ENCODE measurements around the gene FCGR2B. TPM values are rescaled to one million over a fixed set of nuclear protein-coding genes. Genes with fewer than 3 reads are reported as not detected.
A peak's percentile ranks its signal among the peaks of the same experiment; 100 is the strongest.
"Not testable (repeated sequence)": the region's sequence is repeated elsewhere in the genome, so short reads cannot be mapped to it uniquely, and the experiment has no call there.

The FCGR2B gene
- total and polyA plus RNA-seq, 2 donors from 2014 or later = 4.0 to 19.7 TPM

DNA sequence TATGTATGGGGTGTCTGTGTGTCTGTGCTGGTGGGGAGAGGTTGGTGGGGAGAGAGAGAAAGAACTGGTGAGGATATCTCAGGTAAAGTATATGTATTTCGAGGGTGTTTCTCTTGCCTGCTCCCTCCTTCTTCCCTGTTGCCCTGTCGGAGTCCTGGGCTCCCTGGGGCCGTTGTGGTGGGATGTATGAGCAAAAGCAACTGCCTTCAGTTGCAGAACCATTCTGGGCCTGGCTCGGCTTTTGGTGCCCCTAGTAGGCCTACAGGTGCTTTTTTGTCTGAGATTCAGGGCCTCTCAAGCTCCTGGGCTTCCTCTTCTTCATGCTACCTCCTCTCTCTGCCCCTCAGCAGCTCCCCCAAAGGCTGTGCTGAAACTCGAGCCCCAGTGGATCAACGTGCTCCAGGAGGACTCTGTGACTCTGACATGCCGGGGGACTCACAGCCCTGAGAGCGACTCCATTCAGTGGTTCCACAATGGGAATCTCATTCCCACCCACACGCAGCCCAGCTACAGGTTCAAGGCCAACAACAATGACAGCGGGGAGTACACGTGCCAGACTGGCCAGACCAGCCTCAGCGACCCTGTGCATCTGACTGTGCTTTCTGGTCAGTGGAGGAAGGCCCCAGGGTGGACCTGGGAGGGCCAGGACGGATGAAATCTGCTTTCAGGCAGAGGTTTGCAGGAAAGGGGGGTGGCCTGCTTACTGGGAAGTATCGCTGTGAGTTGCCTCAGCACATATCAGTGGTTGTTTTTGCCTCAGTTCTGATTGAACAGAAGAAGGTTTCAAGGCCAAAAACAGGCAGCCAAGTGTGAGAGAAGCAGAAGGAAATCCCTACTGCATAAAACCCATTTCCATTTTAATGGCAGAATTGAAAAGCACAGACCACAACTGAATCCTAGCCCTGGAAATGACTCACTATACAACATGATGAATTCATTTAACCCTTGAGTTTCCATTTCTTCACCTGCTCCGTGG is 8.4 kb downstream of the FCGR2B start:
- intact Hi-C loops (cut with DNase I); FAIRE-seq; H3K36me3 ChIP-seq (ENCODE audit: control insufficient read depth in 2 of 3, insufficient read depth in 3 of 3, low read length in 3 of 3); H3K27ac ChIP-seq (ENCODE audit: low read depth in 2 of 2, low read length in 2 of 2); H3K4me3 ChIP-seq (ENCODE audit: low read length in 3 of 3); H3K4me1 ChIP-seq (ENCODE audit: control insufficient read depth in 2 of 3, insufficient read depth in 2 of 3, low read depth in 1 of 3, low read length in 3 of 3); H3K9ac ChIP-seq (ENCODE audit: low read length in 3 of 3); H3K9me3 ChIP-seq (ENCODE audit: control insufficient read depth in 2 of 3, insufficient read depth in 1 of 3, low read length in 3 of 3); H3K27me3 ChIP-seq (ENCODE audit: control insufficient read depth, insufficient read depth, low read length): not testable (repeated sequence)
- peak in 3 of 5 donors; percentile 30 to 73 (median 46) for DNase-seq

DNA sequence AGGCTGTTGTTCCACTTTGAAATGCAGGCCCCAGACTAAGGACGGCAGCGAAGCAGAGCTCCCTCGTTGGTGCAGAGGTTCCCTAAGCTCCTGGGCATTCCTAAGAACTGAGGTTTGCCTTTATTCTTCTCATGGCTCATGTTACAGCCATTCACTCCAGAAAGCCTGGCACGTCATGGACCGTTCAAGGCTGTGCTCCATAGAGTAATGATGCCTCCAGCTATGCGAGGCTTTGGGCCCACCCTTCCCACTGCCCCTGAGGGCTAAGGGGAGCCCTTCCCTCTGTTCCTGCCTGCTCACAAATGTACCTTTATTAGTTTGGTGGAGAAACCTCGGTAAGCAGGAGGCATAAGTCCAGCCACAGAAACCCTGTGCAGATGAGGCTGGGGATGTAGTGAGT is 10.5 kb downstream of the FCGR2B start:
- peak in 1 of 5 donors; percentile 13 for DNase-seq
- H3K27ac ChIP-seq (ENCODE audit: low read depth in 2 of 2, low read length in 2 of 2); H3K4me3 ChIP-seq (ENCODE audit: low read length in 3 of 3); H3K36me3 ChIP-seq (ENCODE audit: control insufficient read depth in 2 of 3, insufficient read depth in 3 of 3, low read length in 3 of 3); H3K9ac ChIP-seq (ENCODE audit: low read length in 3 of 3); intact Hi-C loops (cut with DNase I); H3K27me3 ChIP-seq (ENCODE audit: control insufficient read depth, insufficient read depth, low read length); FAIRE-seq; H3K4me1 ChIP-seq (ENCODE audit: control insufficient read depth in 2 of 3, insufficient read depth in 2 of 3, low read depth in 1 of 3, low read length in 3 of 3); H3K9me3 ChIP-seq (ENCODE audit: control insufficient read depth in 2 of 3, insufficient read depth in 1 of 3, low read length in 3 of 3): not testable (repeated sequence)

DNA sequence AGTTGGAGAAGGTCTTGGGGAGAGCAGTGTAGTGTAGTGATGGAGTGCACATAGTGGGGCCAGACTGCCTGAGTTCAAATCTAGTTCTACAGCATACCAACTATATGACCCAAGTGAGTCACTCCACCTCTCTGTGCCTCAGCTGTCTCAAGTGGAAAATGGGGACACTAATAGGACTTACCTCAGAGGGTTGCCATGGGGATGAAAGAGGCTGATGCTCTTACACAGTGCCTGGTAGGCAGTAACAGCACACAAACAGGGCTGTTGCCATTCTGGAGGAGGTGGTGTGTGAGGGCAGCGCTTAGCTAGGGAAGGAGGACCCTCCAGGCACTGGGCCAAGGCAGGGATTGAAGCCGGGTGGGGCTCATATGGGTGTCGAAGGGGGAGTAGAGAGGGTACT is 11.5 kb downstream of the FCGR2B start:
- H3K9ac ChIP-seq (ENCODE audit: low read length in 3 of 3); H3K4me1 ChIP-seq (ENCODE audit: control insufficient read depth in 2 of 3, insufficient read depth in 2 of 3, low read depth in 1 of 3, low read length in 3 of 3); H3K9me3 ChIP-seq (ENCODE audit: control insufficient read depth in 2 of 3, insufficient read depth in 1 of 3, low read length in 3 of 3); intact Hi-C loops (cut with DNase I); FAIRE-seq; H3K4me3 ChIP-seq (ENCODE audit: low read length in 3 of 3); H3K27me3 ChIP-seq (ENCODE audit: control insufficient read depth, insufficient read depth, low read length); DNase-seq; H3K27ac ChIP-seq (ENCODE audit: low read depth in 2 of 2, low read length in 2 of 2); H3K36me3 ChIP-seq (ENCODE audit: control insufficient read depth in 2 of 3, insufficient read depth in 3 of 3, low read length in 3 of 3): not testable (repeated sequence)

DNA sequence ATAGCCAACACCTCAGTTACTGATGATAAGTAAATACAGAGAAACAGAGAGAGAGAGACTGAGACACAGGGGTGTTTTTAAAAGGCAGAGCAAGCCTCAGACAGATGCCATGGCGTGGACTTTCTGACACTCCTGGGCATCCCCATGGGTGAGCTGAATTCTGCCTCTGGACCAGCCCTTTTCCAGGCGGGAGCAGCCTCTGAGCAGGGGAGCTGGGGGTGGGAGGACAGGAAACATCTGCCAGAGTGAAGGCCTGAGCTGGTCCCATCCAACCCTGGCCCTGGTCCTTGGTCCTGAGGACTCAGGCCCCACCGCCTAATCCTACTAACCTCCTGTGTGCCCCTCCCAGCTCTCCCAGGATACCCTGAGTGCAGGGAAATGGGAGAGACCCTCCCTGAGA is 12.0 kb downstream of the FCGR2B start:
- H3K4me1 ChIP-seq (ENCODE audit: control insufficient read depth in 2 of 3, insufficient read depth in 2 of 3, low read depth in 1 of 3, low read length in 3 of 3) = not testable (repeated sequence)

DNA sequence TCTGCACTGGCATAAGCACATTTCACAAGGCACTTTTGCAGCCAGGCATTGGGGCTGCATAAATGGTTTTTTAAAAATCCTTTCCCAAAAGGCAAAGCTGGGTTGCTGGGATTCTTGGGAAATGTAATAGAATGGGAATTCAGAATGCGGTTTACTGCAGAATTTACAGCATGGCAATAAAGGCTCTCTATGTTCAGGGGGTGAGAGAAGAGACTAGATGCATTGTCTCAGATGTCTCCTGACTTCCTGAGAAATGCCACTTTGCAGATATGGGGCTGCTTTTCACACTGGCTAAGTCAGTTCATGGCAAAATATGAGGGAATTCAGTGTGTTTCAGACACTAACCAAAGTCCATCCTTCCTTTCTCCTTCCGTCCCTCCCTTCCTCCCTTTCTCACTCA is 13.5 kb downstream of the FCGR2B start:
- Histone ChIP-seq H3K4me1 (ENCODE audit: control insufficient read depth in 2 of 3, insufficient read depth in 2 of 3, low read depth in 1 of 3, low read length in 3 of 3) (no peaks in the 10 kb centered on the region), H3K27ac (ENCODE audit: low read depth in 2 of 2, low read length in 2 of 2) (no peak overlapping the region), H3K4me3 (ENCODE audit: low read length in 3 of 3) (no peak overlapping the region), H3K9ac (ENCODE audit: low read length in 3 of 3) (no peak overlapping the region), H3K9me3 (ENCODE audit: control insufficient read depth in 2 of 3, insufficient read depth in 1 of 3, low read length in 3 of 3) (no peaks in the 10 kb centered on the region), H3K27me3 (ENCODE audit: control insufficient read depth, insufficient read depth, low read length) (no peaks in the 10 kb centered on the region), H3K36me3 (ENCODE audit: control insufficient read depth in 2 of 3, insufficient read depth in 3 of 3, low read length in 3 of 3) (no peaks in the 10 kb centered on the region)
- intact Hi-C loops (cut with DNase I) = no loop called here
- FAIRE-seq (no peak), DNase-seq (no peak)
- TF ChIP-seq, protein P1, sequence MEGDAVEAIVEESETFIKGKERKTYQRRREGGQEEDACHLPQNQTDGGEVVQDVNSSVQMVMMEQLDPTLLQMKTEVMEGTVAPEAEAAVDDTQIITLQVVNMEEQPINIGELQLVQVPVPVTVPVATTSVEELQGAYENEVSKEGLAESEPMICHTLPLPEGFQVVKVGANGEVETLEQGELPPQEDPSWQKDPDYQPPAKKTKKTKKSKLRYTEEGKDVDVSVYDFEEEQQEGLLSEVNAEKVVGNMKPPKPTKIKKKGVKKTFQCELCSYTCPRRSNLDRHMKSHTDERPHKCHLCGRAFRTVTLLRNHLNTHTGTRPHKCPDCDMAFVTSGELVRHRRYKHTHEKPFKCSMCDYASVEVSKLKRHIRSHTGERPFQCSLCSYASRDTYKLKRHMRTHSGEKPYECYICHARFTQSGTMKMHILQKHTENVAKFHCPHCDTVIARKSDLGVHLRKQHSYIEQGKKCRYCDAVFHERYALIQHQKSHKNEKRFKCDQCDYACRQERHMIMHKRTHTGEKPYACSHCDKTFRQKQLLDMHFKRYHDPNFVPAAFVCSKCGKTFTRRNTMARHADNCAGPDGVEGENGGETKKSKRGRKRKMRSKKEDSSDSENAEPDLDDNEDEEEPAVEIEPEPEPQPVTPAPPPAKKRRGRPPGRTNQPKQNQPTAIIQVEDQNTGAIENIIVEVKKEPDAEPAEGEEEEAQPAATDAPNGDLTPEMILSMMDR (IDR thresholded peaks at IDR 0.05; ENCODE audit: borderline replicate concordance, extremely low read depth, insufficient read depth) = no peak

More for the DNA sequence above, 12.0 kb downstream of the FCGR2B start:
- FAIRE-seq; H3K27ac ChIP-seq (ENCODE audit: low read depth in 2 of 2, low read length in 2 of 2); H3K4me3 ChIP-seq (ENCODE audit: low read length in 3 of 3); H3K9me3 ChIP-seq (ENCODE audit: control insufficient read depth in 2 of 3, insufficient read depth in 1 of 3, low read length in 3 of 3); H3K9ac ChIP-seq (ENCODE audit: low read length in 3 of 3); H3K36me3 ChIP-seq (ENCODE audit: control insufficient read depth in 2 of 3, insufficient read depth in 3 of 3, low read length in 3 of 3); H3K27me3 ChIP-seq (ENCODE audit: control insufficient read depth, insufficient read depth, low read length); intact Hi-C loops (cut with DNase I): not testable (repeated sequence)
- peak in 2 of 5 donors; percentile 20 to 56 for DNase-seq
